ENCODE data around the gene MCF2L.

Gene MCF2L

DNA sequence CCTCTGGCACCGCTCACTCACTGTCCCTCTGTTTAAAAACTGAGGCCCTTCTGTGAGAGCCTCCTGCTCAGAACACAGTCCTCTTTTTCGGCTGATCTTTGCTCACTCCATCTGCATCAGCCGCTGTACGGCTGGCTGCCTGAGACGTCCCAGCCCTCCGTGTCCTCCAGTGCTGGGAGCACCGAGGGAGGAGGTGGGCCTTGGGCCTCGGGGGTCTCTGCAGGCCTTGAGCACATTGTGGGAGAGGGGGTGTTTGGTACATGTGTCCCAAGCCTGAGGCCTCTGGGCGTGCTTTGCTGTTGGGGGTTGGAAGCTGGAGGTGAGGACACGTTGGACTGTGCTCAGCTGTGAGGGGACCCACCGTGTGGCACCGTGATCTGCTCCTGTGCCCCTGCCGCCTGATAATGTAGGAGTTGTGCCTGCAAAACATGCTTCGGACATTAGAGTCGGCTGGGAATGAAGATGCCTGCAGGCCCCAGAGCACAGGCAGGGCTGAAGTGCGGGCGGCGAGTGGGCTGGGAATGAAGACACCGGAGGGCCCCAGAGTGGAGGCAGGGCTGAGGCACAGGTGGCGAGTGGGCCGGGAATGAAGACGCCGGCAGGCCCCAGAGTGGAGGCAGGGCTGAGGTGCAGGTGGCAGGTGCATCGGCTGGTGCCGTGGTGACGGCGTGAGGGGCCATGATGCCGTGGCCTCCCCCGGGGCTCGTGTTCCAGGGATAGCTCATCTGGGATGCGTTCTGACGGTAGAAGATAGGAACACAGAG is 30.6 kb downstream of the MCF2L start:
- DNase-seq = no peak

DNA sequence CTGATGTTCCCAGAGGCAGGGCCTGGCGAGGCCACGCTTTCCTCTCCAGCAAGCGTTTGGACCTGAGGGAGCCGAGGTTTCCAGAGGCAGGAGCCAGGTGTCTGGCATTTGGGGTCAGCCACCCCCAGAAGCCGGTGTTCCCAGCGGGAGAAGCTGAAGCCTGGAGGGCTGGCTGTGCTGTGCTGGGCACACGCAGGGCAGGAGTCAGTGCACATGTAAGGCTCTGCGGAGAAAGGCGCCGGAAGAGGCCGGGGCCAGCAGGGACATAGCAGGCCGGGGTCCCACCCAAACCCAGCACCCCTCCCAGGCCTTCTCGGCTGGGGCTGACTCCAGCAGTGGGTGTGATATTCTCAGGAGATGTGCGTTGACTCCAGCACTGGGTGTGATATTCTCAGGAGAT is 31.6 kb downstream of the MCF2L start:
- no peak for DNase-seq

DNA sequence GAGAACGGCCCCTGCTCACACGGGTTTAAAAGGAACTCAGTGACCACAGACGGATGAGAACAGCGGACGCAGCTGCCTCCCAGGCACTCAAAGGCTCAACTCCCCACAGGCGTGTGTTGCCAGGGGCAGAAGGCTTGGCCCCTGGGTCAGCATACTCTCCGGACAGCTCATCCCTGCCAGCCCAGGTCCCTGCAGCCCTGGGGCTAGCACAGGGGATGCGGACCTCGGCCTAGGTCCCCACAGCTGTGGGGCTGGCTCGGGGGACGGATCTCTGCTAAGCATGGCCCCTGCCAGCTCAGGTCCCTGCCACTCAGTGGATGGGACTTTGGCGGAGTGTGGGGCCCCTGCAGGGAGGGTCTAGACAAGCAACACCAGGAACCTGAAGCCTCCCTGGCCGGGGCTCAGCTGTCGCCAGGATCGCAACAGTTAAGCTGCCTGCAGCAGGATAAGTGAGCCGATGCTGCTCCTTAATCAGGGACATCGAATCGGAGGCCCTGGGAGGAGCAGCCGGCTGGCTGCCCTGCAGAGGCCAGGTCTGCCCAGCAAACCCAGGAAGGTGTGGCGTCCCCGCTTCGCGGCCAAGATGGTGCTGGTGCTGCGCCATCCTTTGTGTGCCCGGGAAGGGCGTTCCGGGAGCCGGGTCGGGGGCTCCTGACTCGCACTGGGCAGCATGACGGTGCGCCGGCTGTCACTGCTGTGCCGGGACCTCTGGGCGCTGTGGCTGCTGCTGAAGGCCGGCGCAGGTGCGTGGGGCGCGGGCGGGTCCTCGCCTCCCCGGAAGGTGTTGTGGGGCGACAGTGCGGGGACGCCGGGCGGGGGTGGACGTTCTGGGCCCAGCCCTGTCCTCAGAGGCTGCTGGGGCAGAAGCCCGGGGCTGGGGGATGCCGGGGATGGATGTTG is 32.5 kb downstream of the MCF2L start:
- no peak for DNase-seq

DNA sequence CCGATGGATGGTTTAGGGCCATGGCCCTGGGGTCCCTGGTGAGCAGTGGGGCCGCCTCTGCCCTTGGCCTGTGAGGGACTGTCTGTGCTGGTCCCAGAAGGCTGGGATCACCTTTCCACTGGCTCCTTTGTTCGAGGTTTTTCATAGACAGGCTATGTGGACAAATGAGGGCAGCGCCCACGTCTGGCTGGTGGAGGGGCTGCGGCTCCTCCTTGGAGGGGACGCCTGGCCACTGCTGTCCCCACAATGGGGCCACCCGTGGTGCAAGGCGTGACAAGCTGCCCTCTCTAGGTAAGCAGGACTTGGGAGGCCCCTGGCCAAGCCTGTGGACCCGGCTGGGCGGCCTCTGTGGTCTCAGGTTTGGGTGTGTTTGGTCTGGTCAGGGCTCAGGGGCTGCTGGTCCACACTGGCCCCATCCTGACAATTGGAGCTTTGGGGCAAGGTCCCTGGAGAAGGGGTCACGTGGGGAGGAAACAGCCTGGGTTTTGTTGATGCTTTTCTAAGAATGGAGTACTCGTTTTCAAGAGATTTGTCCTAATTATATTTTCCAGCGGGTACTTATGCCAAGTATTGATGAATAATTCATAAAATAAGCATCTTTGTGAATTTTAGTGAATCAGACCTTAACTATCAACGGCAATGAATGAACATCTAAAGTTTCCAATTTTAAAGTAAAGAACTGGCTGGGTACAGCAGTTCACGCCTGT is 33.3 kb downstream of the MCF2L start:
- DNase-seq = no peak

DNA sequence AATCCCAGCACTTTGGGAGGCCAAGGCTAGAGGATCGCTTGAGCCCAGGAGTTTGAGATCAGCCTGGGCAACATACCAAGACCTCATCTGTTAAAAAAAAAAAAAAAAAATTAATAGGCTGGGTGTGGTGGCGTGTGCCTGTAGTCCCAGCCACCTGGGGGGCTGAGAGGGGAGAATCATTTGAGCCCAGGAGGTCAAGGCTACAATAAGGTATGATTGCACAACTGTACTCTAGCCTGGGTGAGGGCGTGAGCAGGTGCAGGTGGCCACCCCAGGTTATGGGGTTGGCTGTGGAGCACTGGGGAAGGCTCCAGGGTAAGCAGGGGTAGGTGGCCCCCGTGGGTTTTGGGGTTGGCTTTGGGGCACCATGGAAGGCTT is 33.9 kb downstream of the MCF2L start:
- DNase-seq = no peak

DNA sequence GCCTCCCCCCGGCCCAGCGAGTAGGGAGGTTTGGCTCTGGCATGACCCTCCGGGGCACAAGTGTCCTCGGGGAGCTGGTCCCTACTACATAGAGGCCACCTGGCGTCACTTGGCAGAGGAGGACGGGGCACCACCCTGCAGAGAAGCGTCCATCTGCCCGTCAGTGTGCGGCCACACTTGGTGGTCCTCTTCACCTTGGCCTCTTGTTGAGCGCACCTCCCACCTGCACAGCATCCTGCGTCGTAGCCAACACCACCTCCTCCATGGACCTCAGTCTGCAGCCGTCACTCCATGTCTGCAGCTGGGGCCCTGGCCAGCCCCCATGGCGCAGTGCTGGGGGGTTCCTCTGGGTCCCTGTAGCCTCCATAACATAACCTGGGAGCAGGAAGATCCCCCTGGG is 35.1 kb downstream of the MCF2L start:
- DNase-seq = no peak

DNA sequence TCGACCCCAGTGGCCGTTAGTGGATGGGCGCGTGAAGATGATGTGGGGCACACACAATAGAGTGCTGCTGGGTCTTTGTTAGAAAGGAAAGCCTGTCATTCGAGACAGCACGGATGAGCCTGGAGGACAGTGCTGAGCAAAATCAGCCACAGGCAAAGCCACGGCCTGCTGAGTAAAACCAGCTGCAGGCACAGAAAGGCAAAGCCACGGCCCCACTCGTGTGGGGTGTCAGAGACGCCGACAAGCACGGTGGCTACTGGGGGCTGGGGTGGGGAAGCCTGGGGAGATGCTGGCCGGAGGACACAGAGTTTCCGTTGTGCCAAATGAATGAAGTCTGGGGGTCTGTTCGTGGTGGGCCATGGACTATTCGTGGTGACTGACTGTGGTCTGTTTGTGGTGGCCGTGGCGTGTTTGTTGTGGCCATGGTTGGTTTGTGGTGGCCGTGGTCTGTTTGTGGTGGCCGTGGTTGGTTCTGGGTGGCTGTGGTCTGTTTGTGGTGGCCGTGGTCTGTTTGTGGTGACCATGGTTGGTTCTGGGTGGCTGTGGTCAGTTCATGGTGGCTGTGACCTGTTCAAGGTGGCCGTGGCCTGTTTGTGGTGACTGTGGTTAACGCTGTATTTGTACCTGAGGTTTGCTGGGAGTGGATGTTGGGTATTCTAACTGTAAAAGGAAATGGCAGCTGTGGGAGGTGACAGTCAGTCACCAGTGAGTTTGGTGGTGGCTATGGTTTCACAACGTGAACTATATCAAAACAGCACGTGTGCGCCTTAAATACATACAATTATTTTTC is 36.3 kb downstream of the MCF2L start:
- no peak for DNase-seq

DNA sequence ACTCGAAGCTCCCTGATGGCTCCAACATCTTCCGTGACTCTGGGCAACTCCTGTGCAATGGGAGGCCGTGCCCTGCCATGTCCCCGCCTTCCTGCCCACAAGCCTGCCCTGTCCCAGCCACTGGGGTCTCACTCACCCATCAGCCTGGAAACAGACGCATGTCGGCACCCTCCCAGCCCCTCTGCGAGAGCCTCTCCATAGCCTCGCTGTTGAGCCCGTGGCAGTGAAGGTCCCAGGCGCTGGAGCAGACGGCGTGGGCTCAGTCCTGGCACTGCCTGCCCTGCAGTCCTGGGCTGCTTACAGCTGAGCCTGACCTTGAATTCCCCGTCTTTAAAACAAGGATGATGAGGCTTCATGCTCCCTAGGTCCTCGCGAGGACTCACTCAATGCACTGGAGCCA is 37.0 kb downstream of the MCF2L start:
- no peak for DNase-seq

DNA sequence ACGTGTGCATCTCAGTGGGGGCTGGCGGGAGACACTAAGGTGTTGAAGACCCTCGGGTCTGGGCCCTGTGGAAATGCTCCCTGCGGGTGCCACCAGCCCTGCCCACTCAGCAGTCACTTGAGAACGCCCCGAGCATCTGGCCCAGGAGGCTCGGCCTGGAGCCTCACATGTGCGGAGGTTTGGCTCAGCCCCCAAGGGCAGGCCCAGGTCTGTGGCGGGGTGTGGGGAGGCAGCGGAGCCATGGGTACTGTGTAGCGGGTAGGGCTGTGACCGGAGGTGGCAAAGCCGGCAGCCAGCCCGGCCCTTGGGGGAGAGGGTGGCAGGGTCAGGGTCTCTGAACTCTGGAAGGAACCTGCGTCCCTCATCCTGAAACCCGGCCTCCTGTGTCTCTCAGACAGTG is 37.6 kb downstream of the MCF2L start:
- DNase-seq = no peak

DNA sequence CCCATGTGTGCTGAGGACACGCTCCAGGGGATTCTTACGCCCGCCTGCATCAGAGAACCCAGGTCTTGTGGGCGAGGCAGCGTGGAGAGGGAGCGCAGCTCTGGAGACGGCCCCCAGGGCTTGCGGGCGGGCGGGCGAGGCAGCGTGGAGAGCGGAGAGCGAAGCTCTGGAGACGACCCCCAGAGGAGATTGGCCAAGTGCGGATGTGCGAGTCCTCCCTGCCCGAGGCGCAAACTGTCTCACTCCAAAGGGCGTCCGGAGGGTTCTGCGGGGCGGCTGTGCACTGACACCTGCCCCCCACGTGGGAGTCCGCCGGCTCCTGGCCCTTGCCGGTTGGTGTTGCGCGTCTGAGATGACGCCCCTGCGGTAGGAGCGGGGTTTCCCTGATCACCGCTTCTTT is 39.8 kb downstream of the MCF2L start:
- DNase-seq = no peak

DNA sequence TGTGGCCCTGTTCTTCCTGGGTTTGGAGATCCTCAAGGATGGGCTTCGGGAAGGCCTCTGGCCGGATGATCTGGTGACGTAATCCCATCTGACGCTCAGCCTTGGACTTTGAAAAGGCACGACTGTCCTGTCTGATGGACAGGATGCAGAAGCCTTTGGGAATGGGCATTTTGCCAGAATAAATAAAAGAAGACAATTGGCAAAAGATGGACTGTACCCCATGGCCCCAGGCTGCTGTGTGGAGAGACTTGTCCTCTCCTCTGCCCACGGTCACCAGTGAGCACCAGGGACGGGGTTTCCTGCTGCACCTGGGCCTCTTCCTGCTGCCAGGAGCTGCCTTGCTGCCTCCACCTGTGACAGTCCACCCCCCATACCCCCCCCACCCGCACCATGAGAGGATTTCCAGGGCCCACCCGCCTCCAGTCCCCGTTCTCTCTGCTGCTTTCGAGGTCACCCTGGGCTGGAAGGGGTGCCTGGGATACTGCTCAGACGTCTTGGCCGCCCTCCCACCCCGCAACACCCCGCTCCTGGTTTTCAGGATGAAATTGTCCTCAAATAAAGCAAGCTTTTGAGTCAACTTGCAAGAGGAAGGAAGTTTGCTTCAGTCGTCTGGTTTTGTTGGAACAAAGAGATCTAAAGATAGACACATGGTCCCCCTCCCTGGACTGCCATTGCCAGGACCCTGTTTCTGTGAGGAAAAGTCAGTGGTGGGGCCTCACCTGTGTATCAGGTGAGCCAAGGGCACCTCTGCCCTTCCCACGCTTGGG is 40.9 kb downstream of the MCF2L start:
- DNase-seq = no peak

DNA sequence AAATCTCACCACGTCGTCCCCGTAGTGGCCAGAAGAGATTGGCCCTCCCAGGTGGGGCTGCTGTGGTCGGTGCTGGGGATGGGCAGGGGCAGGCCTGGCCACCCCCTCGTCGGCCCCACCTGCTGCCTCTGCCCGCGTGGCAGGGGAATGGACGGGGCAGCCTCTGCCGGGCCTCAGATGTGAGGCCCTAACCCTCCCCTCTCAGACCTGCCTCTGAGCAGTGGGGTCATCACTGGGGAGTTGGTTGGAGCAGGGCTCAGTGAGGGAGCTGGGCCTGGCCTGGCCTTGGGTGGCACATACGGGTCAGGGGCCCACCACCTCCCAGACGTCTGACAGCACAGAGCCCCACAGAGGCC is 41.5 kb downstream of the MCF2L start:
- DNase-seq = no peak

DNA sequence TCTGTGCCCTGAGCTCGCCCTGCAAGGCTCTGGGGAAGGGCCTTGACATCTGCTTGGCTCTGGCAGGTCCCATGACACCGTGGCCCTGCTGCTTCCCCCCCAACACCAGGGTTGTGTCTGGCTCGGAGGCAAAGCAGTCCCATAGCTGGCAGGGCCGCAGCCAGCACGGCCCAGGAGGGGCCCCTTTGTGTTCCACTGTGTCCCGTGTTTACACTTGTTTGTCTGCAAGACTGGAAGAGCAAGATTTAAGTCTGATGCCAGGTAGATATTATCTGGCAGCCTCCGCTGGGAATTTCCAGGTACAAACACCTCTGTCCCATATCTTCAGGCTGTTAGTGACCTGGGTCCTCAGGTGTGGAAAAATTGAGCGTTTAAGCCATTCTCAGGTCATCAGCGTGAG is 44.3 kb downstream of the MCF2L start:
- no peak for DNase-seq

DNA sequence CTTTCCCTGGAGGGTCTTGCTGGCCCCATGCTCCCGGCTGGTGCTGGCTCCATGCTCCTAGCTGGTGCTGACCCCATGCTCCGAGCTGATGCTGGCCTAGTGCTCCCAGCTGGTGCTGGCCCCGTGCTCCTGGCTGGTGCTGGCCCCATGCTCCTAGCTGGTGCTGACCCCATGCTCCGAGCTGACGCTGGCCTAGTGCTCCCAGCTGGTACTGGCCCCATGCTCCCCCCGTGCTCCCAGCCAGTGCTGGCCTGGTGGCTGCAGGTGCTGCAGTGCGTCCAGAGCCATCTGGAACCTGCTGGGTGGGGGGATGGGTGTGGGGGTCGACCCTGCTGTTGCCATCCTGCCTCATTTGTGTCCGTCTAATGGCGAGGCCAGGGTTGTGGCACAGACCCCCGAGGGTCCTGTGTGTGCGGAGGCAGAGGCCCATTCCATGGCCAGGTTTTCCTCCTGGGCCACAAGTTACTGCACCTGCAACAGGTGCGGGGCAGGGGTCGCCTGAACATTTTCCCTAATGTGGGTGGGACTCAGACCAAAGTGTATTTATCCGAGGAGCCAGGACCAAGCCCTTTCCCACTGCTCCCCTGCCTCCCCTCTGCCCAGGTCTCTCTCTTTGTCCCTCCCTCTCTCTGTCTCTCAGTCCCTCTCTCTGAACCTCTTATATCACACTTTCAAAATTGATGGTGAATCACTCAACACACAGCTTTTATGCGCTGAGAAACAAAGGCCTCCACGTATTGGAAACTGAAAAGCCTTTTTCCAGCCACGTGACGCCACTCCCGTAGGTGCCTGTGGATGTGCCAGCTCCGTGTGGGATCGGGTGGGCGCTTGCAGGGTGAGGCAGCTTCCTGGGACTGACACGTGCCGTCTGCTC is 45.1 kb downstream of the MCF2L start:
- DNase-seq = no peak

DNA sequence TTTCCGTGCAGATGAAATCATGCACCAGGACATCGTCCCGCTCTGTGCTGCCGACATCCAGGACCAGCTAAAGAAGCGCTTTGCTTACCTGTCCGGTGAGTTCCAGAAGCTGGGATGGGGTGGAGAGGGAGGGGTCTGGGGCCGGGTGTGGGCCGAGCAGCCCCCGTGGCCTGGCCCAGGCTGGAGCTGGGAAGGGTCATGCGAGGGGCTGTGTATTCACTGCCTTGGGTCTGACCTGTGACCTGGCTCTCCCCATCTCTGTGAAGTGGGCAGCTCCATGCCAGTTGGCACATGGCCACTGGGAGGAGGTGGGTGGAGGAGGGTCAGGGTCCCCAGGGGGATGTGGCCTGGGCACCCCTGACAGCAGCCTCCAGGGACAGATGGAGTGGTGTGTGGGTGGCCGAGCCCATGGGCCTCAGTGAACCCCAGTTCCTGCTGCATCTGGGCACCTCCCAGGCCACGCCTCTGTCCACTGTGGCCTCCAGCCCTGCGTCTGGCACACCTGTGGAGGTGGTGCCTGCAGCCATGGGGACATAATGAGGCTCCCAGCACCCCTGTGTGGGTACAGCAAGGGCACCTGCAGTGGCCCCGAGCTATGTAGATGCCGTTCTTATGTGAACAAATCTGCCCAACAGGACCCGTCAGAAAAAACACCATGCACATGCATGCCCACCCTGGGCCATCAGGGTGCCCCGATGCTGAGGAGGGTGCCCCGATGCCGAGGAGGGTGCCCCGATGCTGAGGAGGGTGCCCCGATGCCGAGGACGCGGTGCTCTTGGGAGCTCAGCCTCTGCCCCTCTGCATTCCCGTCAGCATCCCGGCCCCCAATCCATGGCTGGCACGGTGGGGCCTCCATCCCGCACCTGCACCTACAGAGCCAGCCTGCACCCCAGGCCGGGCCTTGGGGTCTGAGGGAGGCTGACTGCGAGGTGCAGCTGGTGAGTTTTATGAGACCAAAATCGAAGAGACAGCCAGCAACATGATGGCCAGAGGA is 46.0 kb downstream of the MCF2L start:
- no peak for DNase-seq

DNA sequence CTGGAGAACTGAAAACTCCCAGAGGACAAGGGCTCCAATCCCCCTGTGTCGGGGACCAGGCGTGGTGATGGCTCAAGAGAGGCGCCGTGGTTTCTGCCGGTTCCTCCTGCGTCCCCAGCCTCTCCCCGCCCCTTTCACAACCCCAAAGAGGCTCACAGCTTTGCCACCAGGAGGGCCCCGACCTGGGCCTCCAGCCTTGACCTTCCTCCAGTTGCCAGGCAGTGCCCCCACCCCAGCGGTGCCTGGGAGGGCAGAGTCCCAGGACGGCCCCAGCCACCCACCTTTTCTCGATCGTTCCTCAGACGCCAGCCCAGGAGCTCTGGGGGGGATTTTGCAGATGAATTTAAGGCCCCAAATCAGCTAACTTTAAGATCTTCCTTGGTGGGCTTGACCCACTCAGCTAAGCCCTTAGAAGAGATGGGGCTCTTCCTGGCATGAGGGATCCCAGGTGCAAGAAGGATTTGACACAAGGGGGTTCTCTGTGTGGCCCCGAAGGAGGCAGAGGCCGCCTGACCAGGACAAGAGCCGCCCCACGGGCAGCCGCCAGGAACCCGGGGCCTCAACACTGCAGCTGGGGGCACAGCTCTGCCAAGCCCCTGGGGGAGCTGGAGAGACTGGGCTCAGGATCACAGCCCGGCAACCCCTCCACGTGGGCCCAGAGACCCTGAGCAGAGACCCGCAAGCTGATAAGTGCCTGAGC is 47.0 kb downstream of the MCF2L start:
- DNase-seq = no peak

DNA sequence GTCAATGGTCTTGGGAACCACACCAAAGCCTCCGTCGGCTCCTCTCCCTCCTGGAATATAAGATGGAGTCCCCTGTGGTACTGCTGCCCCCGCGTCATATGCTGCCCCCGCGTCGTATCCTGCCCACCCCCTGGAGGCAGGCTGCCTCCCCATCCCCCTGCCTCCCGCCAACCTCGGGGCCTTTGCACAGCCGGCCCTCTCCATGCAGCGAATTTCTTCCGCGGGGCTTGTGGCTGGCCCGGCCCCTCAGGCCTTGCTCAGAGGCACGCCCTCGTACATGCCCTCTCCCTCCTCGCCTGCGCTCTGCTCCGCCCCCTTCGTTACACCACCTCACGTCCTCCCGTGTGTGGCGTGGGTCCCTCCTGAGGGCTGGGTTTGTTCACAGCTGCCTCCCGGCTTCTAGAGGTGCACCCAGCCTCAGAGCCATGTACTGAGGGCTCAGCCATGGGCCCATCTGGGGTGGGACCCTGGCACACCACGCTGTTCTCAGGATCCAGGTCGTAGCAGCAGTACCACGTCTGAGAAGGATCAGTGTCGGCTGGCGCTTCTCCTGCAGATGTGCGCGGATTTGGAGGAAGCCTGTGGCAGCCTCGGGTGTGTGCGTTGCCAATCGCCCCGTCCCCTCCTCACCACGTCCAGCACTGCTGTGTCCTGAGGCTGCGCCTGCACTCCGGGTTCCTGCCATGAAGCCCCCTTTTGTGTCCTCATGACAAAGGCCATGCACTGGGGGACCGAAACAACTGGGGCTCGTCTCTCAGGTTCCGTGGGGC is 47.7 kb downstream of the MCF2L start:
- DNase-seq = no peak

DNA sequence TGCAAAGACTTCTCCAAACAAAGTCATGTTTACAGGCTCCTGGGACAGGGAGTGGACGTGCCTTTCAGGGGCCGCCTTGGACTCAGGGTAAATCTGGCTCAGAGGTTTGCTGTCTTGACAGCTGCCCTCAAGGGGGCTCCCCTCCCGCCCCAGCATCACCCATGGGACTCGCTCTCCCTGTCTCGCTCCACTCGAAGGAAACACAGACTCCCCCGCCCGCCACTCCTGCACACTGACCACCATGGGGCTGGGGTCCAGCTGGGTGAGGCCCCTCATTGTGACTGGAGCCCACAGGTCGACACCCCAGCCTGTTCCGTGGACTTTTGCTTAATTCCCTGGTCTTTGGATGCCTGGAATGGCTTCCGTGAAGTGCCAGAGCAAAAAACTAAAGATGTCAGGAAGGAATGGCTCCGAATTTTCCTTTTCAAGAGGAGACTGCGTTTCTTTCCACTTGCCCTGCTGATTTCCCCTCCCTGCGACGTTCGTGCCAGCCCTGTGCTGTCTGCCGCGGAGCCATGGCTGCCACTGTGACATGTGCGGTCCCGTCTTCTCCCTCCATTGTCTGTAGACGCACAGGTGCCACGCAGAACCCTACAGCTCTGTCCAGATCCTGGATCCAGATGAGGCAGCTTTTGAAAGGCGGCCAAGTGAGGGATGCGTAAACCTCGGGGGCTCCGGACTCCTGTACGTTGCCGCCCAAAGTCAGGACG is 48.6 kb downstream of the MCF2L start:
- DNase-seq = no peak
